Sigmoid colon (tissue), 4 donors: ENCODE measurements around the gene SPINDOC.

Experiments
- EP300 ChIP-seq, 4 donors: sonication (generic); formaldehyde crosslinking; IDR thresholded peaks; one replicate each; pipeline ENCODE4 v1.6.1; 2017; ENCODE audit warnings: antibody characterized with exemption in 4 of 4
- POLR2A ChIP-seq, 2 donors: fragments of 450-650 bp; IDR thresholded peaks; one replicate each; pipeline ENCODE4 v1.6.1; 2016; ENCODE audit warnings: antibody characterized with exemption in 2 of 2, mild to moderate bottlenecking in 2 of 2, moderate library complexity in 2 of 2
- POLR2AphosphoS5 ChIP-seq, 4 donors: sonication (generic); formaldehyde crosslinking; IDR thresholded peaks; one replicate each; pipeline ENCODE4 v1.6.1; 2017; ENCODE audit warnings: antibody characterized with exemption in 4 of 4
- TF ChIP-seq, protein P1 (sequence below), 4 experiments: fragments of 450-650 bp in 3 of 4; fragments of 200-600 bp in 1 of 4; IDR thresholded peaks; one replicate each; pipeline ENCODE4 v1.5.1; 2016 to 2019; ENCODE audit warnings: antibody characterized with exemption in 4 of 4, mild to moderate bottlenecking in 3 of 4, moderate library complexity in 2 of 4

DNA sequence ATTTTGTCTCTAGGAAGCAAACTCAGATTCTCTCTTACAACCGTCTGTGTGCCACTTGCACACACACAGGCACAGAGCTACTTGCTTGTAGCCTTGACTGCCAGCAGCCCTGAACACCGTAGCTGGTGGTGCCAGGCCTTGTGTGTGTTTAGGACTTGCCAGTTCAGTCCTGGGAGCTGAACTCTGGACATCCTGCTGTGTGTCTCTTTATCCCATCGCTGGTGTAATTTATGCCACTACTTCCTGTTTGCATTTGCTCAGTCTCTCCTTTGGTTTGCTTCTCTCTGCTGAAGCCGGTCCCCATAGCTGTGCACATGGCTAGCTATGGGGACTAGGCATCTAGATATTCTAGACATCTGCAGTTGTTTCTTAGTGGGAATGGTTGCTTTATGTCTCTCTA, 49.7 kb downstream of the SPINDOC start:
- TF ChIP-seq, protein P1, sequence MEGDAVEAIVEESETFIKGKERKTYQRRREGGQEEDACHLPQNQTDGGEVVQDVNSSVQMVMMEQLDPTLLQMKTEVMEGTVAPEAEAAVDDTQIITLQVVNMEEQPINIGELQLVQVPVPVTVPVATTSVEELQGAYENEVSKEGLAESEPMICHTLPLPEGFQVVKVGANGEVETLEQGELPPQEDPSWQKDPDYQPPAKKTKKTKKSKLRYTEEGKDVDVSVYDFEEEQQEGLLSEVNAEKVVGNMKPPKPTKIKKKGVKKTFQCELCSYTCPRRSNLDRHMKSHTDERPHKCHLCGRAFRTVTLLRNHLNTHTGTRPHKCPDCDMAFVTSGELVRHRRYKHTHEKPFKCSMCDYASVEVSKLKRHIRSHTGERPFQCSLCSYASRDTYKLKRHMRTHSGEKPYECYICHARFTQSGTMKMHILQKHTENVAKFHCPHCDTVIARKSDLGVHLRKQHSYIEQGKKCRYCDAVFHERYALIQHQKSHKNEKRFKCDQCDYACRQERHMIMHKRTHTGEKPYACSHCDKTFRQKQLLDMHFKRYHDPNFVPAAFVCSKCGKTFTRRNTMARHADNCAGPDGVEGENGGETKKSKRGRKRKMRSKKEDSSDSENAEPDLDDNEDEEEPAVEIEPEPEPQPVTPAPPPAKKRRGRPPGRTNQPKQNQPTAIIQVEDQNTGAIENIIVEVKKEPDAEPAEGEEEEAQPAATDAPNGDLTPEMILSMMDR (IDR thresholded peaks at IDR 0.05): no peak
- TF ChIP-seq EP300 (IDR thresholded peaks at IDR 0.05) (no peak), POLR2AphosphoS5 (IDR thresholded peaks at IDR 0.05) (no peak), POLR2A (IDR thresholded peaks at IDR 0.05) (no peak)
